ENCODE measurements around the gene PAX8. TPM values are rescaled to one million over a fixed set of nuclear protein-coding genes. Genes with fewer than 3 reads are reported as not detected.
"Not testable (repeated sequence)": the region's sequence is repeated elsewhere in the genome, so short reads cannot be mapped to it uniquely, and the experiment has no call there.

The PAX8 gene
- polyA plus RNA-seq, 1 experiment: 1.6 TPM

- POLR2A ChIA-PET: no interaction called here
- CTCF ChIA-PET: no interaction called here
- TF ChIP-seq CTCF (IDR thresholded peaks at IDR 0.05; ENCODE audit: insufficient read depth, low read depth, low read length): no peak
Observed at GRCh38 chr2:113316085-113316484, 37.4 kb upstream of the PAX8 start.

GRCh38 chr2:113314663-113315062 is 35.9 kb upstream of the PAX8 start:
- H3K4me3 ChIP-seq (ENCODE audit: low read depth, low read length); DNase-seq (ENCODE audit: low read depth); CTCF ChIA-PET; H3K36me3 ChIP-seq (ENCODE audit: control insufficient read depth, insufficient read depth, low read length); POLR2A ChIA-PET: not testable (repeated sequence)
- peaks cover 11% of the 10 kb centered on the region for H3K27me3 ChIP-seq (ENCODE audit: control insufficient read depth, insufficient read depth, low read length)

More at GRCh38 chr2:113316085-113316484, 37.4 kb upstream of the PAX8 start:
- no peak for DNase-seq (ENCODE audit: low read depth)
- peaks cover 11% of the 10 kb centered on the region for H3K27me3 ChIP-seq (ENCODE audit: control insufficient read depth, insufficient read depth, low read length)
- no peaks in the 10 kb centered on the region for H3K36me3 ChIP-seq (ENCODE audit: control insufficient read depth, insufficient read depth, low read length)
- H3K4me3 ChIP-seq (ENCODE audit: low read depth, low read length): no peak overlapping the region

- H3K4me3 ChIP-seq (ENCODE audit: low read depth, low read length); POLR2A ChIA-PET; DNase-seq (ENCODE audit: low read depth); CTCF ChIA-PET; H3K36me3 ChIP-seq (ENCODE audit: control insufficient read depth, insufficient read depth, low read length): not testable (repeated sequence)
- H3K27me3 ChIP-seq (ENCODE audit: control insufficient read depth, insufficient read depth, low read length): peaks cover 11% of the 10 kb centered on the region
Observed at GRCh38 chr2:113314176-113314575, 35.5 kb upstream of the PAX8 start.

- H3K4me3 ChIP-seq (ENCODE audit: low read depth, low read length); H3K27me3 ChIP-seq (ENCODE audit: control insufficient read depth, insufficient read depth, low read length); H3K36me3 ChIP-seq (ENCODE audit: control insufficient read depth, insufficient read depth, low read length); DNase-seq (ENCODE audit: low read depth); POLR2A ChIA-PET: not testable (repeated sequence)
- CTCF ChIA-PET: interaction anchor here (1.0 to 2.4 kb wide), 3 partner anchors 14 to 79 kb away, joined by 3 to 11 read pairs (median 3); no protein-coding TSS in a partner anchor
Observed at GRCh38 chr2:113311781-113312180, 33.1 kb upstream of the PAX8 start.

- CTCF ChIA-PET: interaction anchor here (1.0 to 2.4 kb wide), 4 partner anchors 14 to 107 kb away, joined by 3 to 11 read pairs (median 4); no protein-coding TSS in a partner anchor
- DNase-seq (ENCODE audit: low read depth); H3K4me3 ChIP-seq (ENCODE audit: low read depth, low read length); H3K27me3 ChIP-seq (ENCODE audit: control insufficient read depth, insufficient read depth, low read length); POLR2A ChIA-PET; H3K36me3 ChIP-seq (ENCODE audit: control insufficient read depth, insufficient read depth, low read length): not testable (repeated sequence)
Observed at GRCh38 chr2:113311191-113311590, 32.5 kb upstream of the PAX8 start.

- CTCF ChIA-PET: interaction anchor here (0.6 to 1.7 kb wide), 4 partner anchors 10 to 106 kb away, joined by 3 to 4 read pairs (median 4); no protein-coding TSS in a partner anchor
- POLR2A ChIA-PET: no interaction called here
- Histone ChIP-seq H3K4me3 (ENCODE audit: low read depth, low read length) (no peak overlapping the region), H3K27me3 (ENCODE audit: control insufficient read depth, insufficient read depth, low read length) (no peaks in the 10 kb centered on the region; the same call in 1 of the 2 replicates), H3K36me3 (ENCODE audit: control insufficient read depth, insufficient read depth, low read length) (no peaks in the 10 kb centered on the region)
- no peak for TF ChIP-seq CTCF (IDR thresholded peaks at IDR 0.05; ENCODE audit: insufficient read depth, low read depth, low read length)
- DNase-seq (ENCODE audit: low read depth): no peak
Observed at GRCh38 chr2:113309655-113310387, 31.1 kb upstream of the PAX8 start.

GRCh38 chr2:113308784-113309183 is 30.1 kb upstream of the PAX8 start:
- POLR2A ChIA-PET; CTCF ChIA-PET; H3K36me3 ChIP-seq (ENCODE audit: control insufficient read depth, insufficient read depth, low read length); H3K27me3 ChIP-seq (ENCODE audit: control insufficient read depth, insufficient read depth, low read length); DNase-seq (ENCODE audit: low read depth); H3K4me3 ChIP-seq (ENCODE audit: low read depth, low read length): not testable (repeated sequence)
- peak; percentile 26; the same call in 1 of the 2 replicates for TF ChIP-seq CTCF (IDR thresholded peaks at IDR 0.05; ENCODE audit: insufficient read depth, low read depth, low read length)

GRCh38 chr2:113306207-113306606 is 27.5 kb upstream of the PAX8 start:
- H3K36me3 ChIP-seq (ENCODE audit: control insufficient read depth, insufficient read depth, low read length); CTCF ChIA-PET; H3K4me3 ChIP-seq (ENCODE audit: low read depth, low read length); H3K27me3 ChIP-seq (ENCODE audit: control insufficient read depth, insufficient read depth, low read length); POLR2A ChIA-PET; DNase-seq (ENCODE audit: low read depth): not testable (repeated sequence)

- DNase-seq (ENCODE audit: low read depth); CTCF ChIA-PET; H3K36me3 ChIP-seq (ENCODE audit: control insufficient read depth, insufficient read depth, low read length); POLR2A ChIA-PET; H3K27me3 ChIP-seq (ENCODE audit: control insufficient read depth, insufficient read depth, low read length); H3K4me3 ChIP-seq (ENCODE audit: low read depth, low read length): not testable (repeated sequence)
Observed at GRCh38 chr2:113305749-113306148, 27.0 kb upstream of the PAX8 start.
